B cell (primary cell): ENCODE data around the gene ACHE. TPM values are rescaled to one million over a fixed set of nuclear protein-coding genes. Genes with fewer than 3 reads are reported as not detected.

ENCODE experiments used
- ATAC-seq: fragments of 200-7000 bp; cut with Tn5 transposase; one replicate; pipeline ENCODE4 v1.10.0; 2021; ENCODE audit warnings: low read depth, mild to moderate bottlenecking, moderate number of reproducible peaks, moderate library complexity
- CTCF ChIA-PET: fragments of 350-600 bp; sonication (Branson Sonifier 250); formaldehyde crosslinking; loops from one replicate; lab custom pipeline; 2021; ENCODE audit warnings: antibody characterized with exemption, inconsistent platforms; lab: Charles Lee
- POLR2A ChIA-PET: fragments of 350-600 bp; sonication (Branson Sonifier 250); formaldehyde crosslinking; loops from one replicate; lab custom pipeline; 2021; ENCODE audit warnings: antibody characterized with exemption; lab: Charles Lee
- DNase-seq: peaks from one replicate; pipeline ENCODE4 v3.0.0; 2013
- H2AFZ ChIP-seq: 2 replicates; pipeline ENCODE4 v1.6.1; 2012; ENCODE audit warnings: mild to moderate bottlenecking, low read depth, low read length; ENCODE audit not compliant: insufficient read depth, poor library complexity, severe bottlenecking
- H3K27ac ChIP-seq, 2 donors: 1 replicate in 1 of 2; 2 replicates in 1 of 2; pipeline ENCODE4 v1.5.1; 2012 to 2013; ENCODE audit warnings: low read length in 2 of 2, mild to moderate bottlenecking in 2 of 2, moderate library complexity in 1 of 2
- H3K27me3 ChIP-seq, 4 experiments: fragments of 200-600 bp in 1 of 4; sonication (generic) in 1 of 4; replicated peaks in 1 of 4; 1 replicate in 2 of 4; 2 replicates in 2 of 4; pipeline versions ENCODE4 v1.6.1 to v1.7.0; 2013 to 2016; ENCODE audit warnings: low read length in 3 of 4, mild to moderate bottlenecking in 2 of 4, mixed read lengths in 1 of 4, moderate library complexity in 1 of 4; ENCODE audit not compliant: insufficient read depth in 4 of 4, control insufficient read depth in 3 of 4; ENCODE audit errors: control extremely low read depth in 1 of 4
- H3K36me3 ChIP-seq, 2 experiments: replicated peaks in 1 of 2; 1 replicate in 1 of 2; 2 replicates in 1 of 2; pipeline versions ENCODE4 v1.6.1 to v1.7.1; 2013; ENCODE audit warnings: low read length in 1 of 2; ENCODE audit not compliant: insufficient read depth in 2 of 2, control insufficient read depth in 1 of 2; ENCODE audit errors: control extremely low read depth in 1 of 2, extremely low read depth in 1 of 2
- H3K4me1 ChIP-seq, 2 donors: fragments of 200-600 bp in 1 of 2; sonication (generic) in 1 of 2; 1 replicate in 1 of 2; 2 replicates in 1 of 2; pipeline versions ENCODE4 v1.5.1 to v1.6.1; 2013 to 2017; ENCODE audit warnings: low read length in 2 of 2; ENCODE audit not compliant: control insufficient read depth in 2 of 2, insufficient read depth in 2 of 2
- H3K4me2 ChIP-seq: replicated peaks from 2 replicates; pipeline ENCODE3; 2012; ENCODE audit warnings: mild to moderate bottlenecking, low read depth, low read length; ENCODE audit not compliant: poor library complexity, severe bottlenecking
- H3K4me3 ChIP-seq, 5 experiments: fragments of 200-600 bp in 1 of 5; sonication (generic) in 1 of 5; 1 replicate in 3 of 5; 2 replicates in 2 of 5; pipeline versions ENCODE4 v1.5.1 to v1.7.0; 2011 to 2016; ENCODE audit warnings: low read length in 4 of 5, mild to moderate bottlenecking in 4 of 5, low read depth in 2 of 5, control low read depth in 1 of 5, moderate library complexity in 1 of 5; ENCODE audit not compliant: insufficient read depth in 1 of 5; ENCODE audit errors: control extremely low read depth in 1 of 5, extremely low read depth in 1 of 5
- H3K79me2 ChIP-seq: fragments of 200-600 bp; sonication (generic); one replicate; pipeline ENCODE4 v1.6.0; 2016; ENCODE audit warnings: low read length; ENCODE audit not compliant: control insufficient read depth, insufficient read depth
- H3K9ac ChIP-seq: fragments of 200-600 bp; sonication (generic); 2 replicates; pipeline ENCODE4 v1.6.1; 2017; ENCODE audit warnings: mild to moderate bottlenecking, low read length, moderate library complexity
- H3K9me3 ChIP-seq, 3 donors: one replicate each; pipeline versions ENCODE4 v1.6.1 to v1.7.1; 2013; ENCODE audit warnings: low read length in 2 of 3; ENCODE audit not compliant: control insufficient read depth in 2 of 3, insufficient read depth in 1 of 3; ENCODE audit errors: control extremely low read depth in 1 of 3
- H4K20me1 ChIP-seq: 2 replicates; pipeline ENCODE4 v1.6.0; 2012; ENCODE audit warnings: mild to moderate bottlenecking, low read length; ENCODE audit not compliant: insufficient read depth, control insufficient read depth, poor library complexity, severe bottlenecking
- H3K27ac Mint-ChIP-seq: one replicate; pipeline ENCODE4 v1.8.0; 2021; ENCODE audit warnings: mixed read lengths
- H3K27me3 Mint-ChIP-seq: one replicate; pipeline ENCODE4 v1.8.0; 2021; ENCODE audit warnings: mixed read lengths
- H3K4me1 Mint-ChIP-seq: one replicate; pipeline ENCODE4 v1.8.0; 2021; ENCODE audit warnings: mixed read lengths
- H3K4me3 Mint-ChIP-seq: one replicate; pipeline ENCODE4 v1.8.0; 2021; ENCODE audit warnings: mixed read lengths
- H3K9me3 Mint-ChIP-seq: one replicate; pipeline ENCODE4 v1.8.0; 2022; ENCODE audit warnings: mixed read lengths; ENCODE audit not compliant: insufficient read depth
- EZH2 ChIP-seq: IDR thresholded peaks from 2 replicates; pipeline ENCODE4 v1.6.1; 2012; ENCODE audit warnings: borderline replicate concordance, low read depth, mild to moderate bottlenecking, moderate library complexity, low read length; ENCODE audit not compliant: insufficient read depth, poor library complexity, severe bottlenecking
- WGBS: methylation state at CpG from one replicate; pipeline ENCODE4 v1.1.5; 2013; ENCODE audit warnings: missing lambda C conversion rate; ENCODE audit not compliant: insufficient coverage; 5-methylcytosine and 5-hydroxymethylcytosine counted together
- intact Hi-C: fragments of 100-400 bp; cut with micrococcal nuclease; formaldehyde crosslinking; loops from one replicate; pipeline ENCODE4 v1.10.0; 2022
- polyA plus RNA-seq: library from polyadenylated mRNA; depleted of rRNA; stranded (reverse); fragments of >200 nt; gene quantifications from 2 replicates; pipeline ENCODE4 v1.2.3, GENCODE V29; 2012
- total RNA-seq, 2 donors: library from RNA; stranded (reverse); fragments of 120-200 nt in 1 of 2; gene quantifications; 1 replicate in 1 of 2; 2 replicates in 1 of 2; pipeline versions ENCODE4 v1.2.3 to v1.2.4, GENCODE V29; 2013 to 2022
- TF ChIP-seq, protein P1 (sequence below): fragments of 200-600 bp; IDR thresholded peaks from one replicate; pipeline ENCODE4 v1.8.0; 2022; ENCODE audit warnings: antibody characterized with exemption, mild to moderate bottlenecking

The ACHE gene
- total and polyA plus RNA-seq, 2 donors (not counting 1 experiment from before 2014, with no cell fraction given): 0.13 to 0.15 TPM

DNA sequence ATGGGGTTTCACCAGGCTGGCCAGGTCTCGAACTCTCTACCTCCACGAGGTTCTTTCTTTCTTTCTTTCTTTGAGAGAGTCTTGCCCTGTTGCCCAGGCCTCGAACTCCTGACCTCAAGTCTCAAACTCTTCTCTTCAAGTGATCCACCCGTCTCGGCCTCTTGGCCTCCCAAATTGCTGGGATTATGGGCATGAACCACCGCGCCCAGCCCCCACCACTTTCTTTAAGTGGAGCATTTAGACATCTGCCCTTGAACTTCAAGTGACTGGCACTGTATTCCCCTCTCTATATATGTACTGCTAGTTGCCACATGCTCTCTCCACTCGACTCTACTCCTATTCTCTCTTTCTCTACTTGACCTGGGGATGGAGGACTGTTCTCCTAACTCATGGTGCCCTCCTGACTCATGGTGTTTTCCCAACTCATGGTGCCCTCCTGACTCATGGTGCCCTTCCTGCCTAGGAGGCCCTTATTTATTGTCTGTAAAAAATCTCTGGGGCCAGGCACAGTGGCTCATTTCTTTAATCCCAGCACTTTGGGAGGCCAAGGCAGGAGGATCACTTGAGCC is 19.3 kb upstream of the ACHE start:
- intact Hi-C loops: no loop called here
- no peak overlapping the region for H3K4me3 Mint-ChIP-seq
- H3K27me3 Mint-ChIP-seq: peaks cover 18% of the 10 kb centered on the region
- POLR2A ChIA-PET: no interaction called here
- ATAC-seq (no peak), DNase-seq (no peak)
- Histone ChIP-seq H3K4me3 (no peak overlapping the region), H3K36me3 (no peaks in the 10 kb centered on the region), H3K9ac (no peak overlapping the region), H3K4me1 (no peaks in the 10 kb centered on the region), H3K79me2 (no peaks in the 10 kb centered on the region), H2AFZ (no peak overlapping the region), H4K20me1 (no peaks in the 10 kb centered on the region), H3K9me3 (no peaks in the 10 kb centered on the region), H3K4me2 (no peak overlapping the region), H3K27ac (no peak overlapping the region), H3K27me3 (peaks cover 0 to 6% (median 0%) of the 10 kb centered on the region in 4 experiments)
- CTCF ChIA-PET: no interaction called here
- peaks cover 6% of the 10 kb centered on the region for H3K4me1 Mint-ChIP-seq
- WGBS: 73% methylated on average over 6 of the region's 8 CpGs
- no peaks in the 10 kb centered on the region for H3K9me3 Mint-ChIP-seq
- H3K27ac Mint-ChIP-seq: no peak overlapping the region
- TF ChIP-seq EZH2: no peak
- TF ChIP-seq, protein P1, sequence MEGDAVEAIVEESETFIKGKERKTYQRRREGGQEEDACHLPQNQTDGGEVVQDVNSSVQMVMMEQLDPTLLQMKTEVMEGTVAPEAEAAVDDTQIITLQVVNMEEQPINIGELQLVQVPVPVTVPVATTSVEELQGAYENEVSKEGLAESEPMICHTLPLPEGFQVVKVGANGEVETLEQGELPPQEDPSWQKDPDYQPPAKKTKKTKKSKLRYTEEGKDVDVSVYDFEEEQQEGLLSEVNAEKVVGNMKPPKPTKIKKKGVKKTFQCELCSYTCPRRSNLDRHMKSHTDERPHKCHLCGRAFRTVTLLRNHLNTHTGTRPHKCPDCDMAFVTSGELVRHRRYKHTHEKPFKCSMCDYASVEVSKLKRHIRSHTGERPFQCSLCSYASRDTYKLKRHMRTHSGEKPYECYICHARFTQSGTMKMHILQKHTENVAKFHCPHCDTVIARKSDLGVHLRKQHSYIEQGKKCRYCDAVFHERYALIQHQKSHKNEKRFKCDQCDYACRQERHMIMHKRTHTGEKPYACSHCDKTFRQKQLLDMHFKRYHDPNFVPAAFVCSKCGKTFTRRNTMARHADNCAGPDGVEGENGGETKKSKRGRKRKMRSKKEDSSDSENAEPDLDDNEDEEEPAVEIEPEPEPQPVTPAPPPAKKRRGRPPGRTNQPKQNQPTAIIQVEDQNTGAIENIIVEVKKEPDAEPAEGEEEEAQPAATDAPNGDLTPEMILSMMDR: no peak

DNA sequence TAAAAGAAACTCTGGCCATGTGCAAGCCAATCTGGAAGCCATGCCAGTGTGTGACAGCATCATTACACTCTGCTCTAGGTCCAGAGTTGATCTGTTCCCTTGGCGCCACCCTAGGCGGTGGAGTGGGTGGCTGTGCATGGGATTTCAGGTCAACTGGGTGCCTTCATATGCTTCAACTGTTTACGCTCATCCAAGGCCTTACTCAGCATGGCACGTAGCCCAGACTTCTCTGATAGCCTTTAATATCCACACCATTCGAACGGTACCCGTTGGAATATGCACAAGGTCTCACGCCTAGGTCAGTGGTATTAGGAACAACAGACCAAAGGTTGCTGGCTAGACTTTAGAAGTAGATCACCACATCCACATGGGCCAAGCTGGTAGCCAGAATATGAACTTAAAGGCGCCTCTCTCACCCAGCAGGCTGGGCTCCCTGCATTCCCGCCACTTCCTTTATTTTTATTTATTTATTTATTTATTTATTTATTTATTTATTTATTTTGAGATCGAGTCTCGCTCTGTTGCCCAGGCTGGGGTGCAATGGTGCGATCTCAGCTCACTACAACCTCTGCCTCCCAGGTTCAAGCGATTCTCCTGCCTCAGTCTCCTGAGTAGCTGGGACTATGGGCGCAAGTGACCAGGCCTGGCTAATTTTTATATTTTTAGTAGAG is 18.7 kb upstream of the ACHE start:
- no peak for DNase-seq
- CTCF ChIA-PET: no interaction called here

More for the DNA sequence above, 18.7 kb upstream of the ACHE start:
- Histone ChIP-seq H3K9ac (no peak overlapping the region), H3K27ac (no peak overlapping the region), H3K27me3 (peaks cover 0 to 6% (median 0%) of the 10 kb centered on the region in 4 experiments), H3K4me3 (no peak overlapping the region), H4K20me1 (no peaks in the 10 kb centered on the region), H3K9me3 (no peaks in the 10 kb centered on the region), H3K36me3 (no peaks in the 10 kb centered on the region), H3K79me2 (no peaks in the 10 kb centered on the region), H3K4me2 (no peak overlapping the region), H3K4me1 (no peaks in the 10 kb centered on the region), H2AFZ (no peak overlapping the region)
- POLR2A ChIA-PET: no interaction called here
- WGBS: 100% methylated on average over 1 of the region's 15 CpGs
- no peak overlapping the region for H3K4me3 Mint-ChIP-seq
- peaks cover 15% of the 10 kb centered on the region for H3K27me3 Mint-ChIP-seq
- H3K4me1 Mint-ChIP-seq: peaks cover 6% of the 10 kb centered on the region
- H3K9me3 Mint-ChIP-seq: no peaks in the 10 kb centered on the region
- TF ChIP-seq, protein P1: no peak
- no peak for TF ChIP-seq EZH2
- no peak for ATAC-seq
- no peak overlapping the region for H3K27ac Mint-ChIP-seq
- intact Hi-C loops: no loop called here
